ENCODE measurements around the gene PTPN22.

Gene PTPN22

GRCh38 chr1:113780374-113781146, 91.0 kb downstream of the PTPN22 start:
- DNase-seq, result peak; percentile 51
- in situ Hi-C loops (cut with MboI; ENCODE audit: low pct_unique_long_range_greater_than_20kb, low sequenced_read_pairs), result no loop called here

- DNase-seq, result no peak
- in situ Hi-C loops (cut with MboI; ENCODE audit: low pct_unique_long_range_greater_than_20kb, low sequenced_read_pairs), result no loop called here
These were observed 92.0 kb downstream of the PTPN22 start for GRCh38 chr1:113779542-113779941.

- in situ Hi-C loops (cut with MboI; ENCODE audit: low pct_unique_long_range_greater_than_20kb, low sequenced_read_pairs), result no loop called here
- DNase-seq, result no peak
These were observed 94.0 kb downstream of the PTPN22 start for GRCh38 chr1:113777561-113777960.

- no peak for DNase-seq
- in situ Hi-C loops (cut with MboI; ENCODE audit: low pct_unique_long_range_greater_than_20kb, low sequenced_read_pairs), result no loop called here
These were observed 101.5 kb downstream of the PTPN22 start for GRCh38 chr1:113770031-113770430.

- in situ Hi-C loops (cut with MboI; ENCODE audit: low pct_unique_long_range_greater_than_20kb, low sequenced_read_pairs), result no loop called here
- DNase-seq, result no peak
These were observed 101.9 kb downstream of the PTPN22 start for GRCh38 chr1:113769601-113769970.

- no peak for DNase-seq
- in situ Hi-C loops (cut with MboI; ENCODE audit: low pct_unique_long_range_greater_than_20kb, low sequenced_read_pairs), result no loop called here
These were observed 102.5 kb downstream of the PTPN22 start for GRCh38 chr1:113768916-113769600.

- in situ Hi-C loops (cut with MboI; ENCODE audit: low pct_unique_long_range_greater_than_20kb, low sequenced_read_pairs), result no loop called here
- no peak for DNase-seq
These were observed 105.9 kb downstream of the PTPN22 start for GRCh38 chr1:113765306-113766230.
